ENCODE measurements around the gene NRN1.
A peak's percentile ranks its signal among the peaks of the same experiment; 100 is the strongest.
"Not testable (repeated sequence)": the region's sequence is repeated elsewhere in the genome, so short reads cannot be mapped to it uniquely, and the experiment has no call there.

Gene NRN1, protein sequence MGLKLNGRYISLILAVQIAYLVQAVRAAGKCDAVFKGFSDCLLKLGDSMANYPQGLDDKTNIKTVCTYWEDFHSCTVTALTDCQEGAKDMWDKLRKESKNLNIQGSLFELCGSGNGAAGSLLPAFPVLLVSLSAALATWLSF

DNA sequence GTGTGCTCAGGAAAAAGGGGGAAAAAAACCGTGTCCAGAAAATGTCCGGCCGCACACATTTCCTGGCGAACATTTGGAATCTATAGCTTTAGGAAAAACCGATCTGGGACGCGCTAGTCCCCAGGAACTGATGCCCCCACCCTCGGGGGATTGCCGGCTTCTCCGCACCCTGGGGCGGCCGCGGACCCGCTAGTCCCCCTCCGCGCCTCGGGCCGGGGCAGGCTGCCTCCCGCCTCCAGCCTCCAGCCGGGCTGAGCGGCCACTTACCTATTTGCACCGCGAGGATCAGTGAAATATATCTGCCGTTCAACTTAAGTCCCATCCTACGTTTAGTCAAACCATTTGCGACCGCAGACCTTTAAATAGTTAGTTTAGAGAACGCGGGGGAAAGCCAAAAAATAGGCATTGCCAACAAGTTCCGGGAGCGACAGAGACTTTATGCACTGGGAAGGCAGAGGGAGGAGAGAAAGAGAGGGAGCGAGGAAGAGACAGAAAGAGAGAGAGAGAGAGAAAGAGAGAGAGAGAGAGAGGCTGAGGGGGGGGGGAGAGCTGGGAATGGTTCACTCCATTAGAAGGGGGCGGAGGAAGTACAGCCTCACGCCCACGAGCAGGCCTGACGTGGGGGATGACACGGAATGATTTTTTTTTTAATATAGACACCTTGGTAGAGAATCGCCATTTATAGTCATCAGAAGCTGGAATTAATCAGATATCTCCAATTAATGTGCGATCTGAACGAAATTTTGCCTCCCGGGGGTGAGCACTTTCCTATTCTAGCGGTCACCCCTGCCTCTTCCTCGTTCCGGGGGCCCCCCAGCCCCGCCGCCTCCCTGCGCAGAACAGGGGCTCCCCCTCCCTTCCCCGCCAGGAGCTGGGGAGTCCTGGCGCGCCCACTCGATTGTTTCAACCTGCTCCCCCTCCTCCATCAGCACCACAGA lies at the start of gene NRN1:
TSS of gene NRN1 (minus strand) at position 498 of the 938 bp plus-strand sequence. CDS start at position 322, 176 bp downstream.
- DNase-seq: peak; percentile 82

DNA sequence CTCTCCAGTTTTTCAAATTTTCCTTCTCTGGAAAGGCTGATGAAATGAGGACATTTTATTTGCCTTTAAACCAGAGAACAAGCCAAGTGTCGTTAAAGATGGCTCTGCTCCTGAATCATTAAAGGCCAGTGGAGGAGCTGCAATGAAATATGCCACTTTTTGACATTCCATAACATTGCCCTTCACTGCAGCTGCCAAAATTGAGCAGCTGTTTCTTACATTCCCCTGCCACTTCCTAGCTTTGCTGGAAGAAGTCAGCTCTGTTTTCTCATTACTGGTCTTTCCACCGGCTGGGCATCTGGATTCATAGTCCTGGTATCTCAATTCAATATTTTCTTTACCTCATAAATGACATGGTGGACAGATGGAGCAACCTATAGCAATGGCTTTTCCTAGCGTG lies 45.5 kb upstream of the NRN1 start:
- no peak for DNase-seq

DNA sequence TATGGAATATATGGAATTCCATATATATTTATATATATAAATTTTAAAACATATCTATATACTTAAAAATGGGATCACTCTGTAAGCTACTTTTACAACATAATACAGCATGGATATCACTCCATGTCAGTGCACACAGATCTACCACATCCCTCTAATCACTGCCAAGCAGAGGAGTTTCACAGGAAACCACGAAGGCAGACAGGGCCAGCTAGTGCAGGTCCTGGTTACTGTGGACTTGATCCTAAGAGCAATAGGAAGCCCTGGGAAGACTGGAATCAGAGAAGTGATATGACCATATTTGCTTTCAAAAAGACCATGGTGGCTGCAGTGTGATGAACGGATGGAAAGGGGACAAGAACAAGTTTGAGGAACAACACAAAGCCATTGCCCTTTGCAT lies 40.0 kb upstream of the NRN1 start:
- no peak for DNase-seq

DNA sequence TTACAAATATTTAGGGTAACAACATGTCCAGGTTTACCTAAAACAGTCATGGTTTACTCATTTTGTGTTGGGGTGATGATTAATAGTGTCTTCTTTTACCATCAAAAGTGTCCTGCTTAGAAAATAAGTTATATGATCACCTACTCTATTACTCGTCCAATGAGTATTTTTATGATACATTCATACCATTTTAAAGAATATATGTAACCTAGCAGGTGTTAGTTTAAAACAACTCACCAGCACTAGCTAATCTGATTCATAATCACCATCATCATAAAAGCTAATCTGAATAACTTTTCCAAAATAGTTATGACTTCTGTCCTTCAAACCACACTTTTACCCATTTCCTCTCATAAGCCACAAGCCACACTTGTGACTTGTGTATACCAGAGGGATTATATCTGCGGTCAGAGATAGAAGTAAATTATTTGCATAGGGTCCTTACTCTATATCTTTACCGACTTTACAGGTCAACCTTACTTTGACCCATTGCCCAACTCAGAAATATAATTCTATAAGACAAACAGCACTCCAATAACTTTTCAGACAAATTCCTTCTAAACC lies 33.3 kb upstream of the NRN1 start:
- DNase-seq: no peak

DNA sequence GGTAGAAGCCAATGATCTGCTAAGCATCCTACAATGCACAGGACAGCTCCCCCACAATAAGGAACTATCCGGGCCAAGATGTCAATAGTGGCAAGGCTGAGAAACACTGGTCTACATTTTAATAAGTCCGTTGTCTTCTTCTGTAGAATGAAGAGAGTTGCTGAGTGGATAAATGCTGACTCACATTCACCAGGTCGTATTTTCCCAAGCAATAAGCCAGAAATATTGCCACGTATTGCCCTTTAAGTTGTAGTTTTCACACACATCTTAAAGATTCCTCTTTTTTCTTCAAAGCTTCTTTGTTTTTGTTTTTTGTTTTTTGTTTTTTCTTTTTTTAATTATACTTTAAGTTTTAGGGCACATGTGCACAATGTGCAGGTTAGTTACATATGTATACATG lies 30.5 kb upstream of the NRN1 start:
- DNase-seq: no peak

DNA sequence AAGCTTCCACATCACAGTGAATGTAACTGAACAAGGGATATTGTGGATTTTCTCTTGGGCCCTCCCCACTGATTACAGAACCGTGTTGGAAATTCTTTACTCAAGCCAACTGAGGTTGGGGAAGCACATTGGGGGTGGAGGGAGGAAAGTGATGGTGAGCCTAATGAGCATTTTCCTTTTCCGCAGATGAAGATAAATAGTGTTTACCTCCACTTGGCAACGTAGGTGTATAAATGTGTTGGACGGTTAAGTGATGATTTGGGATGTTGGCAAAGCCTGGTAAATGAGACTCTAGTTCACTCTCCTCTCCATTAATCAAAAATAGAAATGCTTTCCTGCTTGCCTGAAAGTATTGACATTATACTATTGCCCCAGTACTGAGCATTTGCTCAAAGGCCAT lies 27.1 kb upstream of the NRN1 start:
- no peak for DNase-seq

DNA sequence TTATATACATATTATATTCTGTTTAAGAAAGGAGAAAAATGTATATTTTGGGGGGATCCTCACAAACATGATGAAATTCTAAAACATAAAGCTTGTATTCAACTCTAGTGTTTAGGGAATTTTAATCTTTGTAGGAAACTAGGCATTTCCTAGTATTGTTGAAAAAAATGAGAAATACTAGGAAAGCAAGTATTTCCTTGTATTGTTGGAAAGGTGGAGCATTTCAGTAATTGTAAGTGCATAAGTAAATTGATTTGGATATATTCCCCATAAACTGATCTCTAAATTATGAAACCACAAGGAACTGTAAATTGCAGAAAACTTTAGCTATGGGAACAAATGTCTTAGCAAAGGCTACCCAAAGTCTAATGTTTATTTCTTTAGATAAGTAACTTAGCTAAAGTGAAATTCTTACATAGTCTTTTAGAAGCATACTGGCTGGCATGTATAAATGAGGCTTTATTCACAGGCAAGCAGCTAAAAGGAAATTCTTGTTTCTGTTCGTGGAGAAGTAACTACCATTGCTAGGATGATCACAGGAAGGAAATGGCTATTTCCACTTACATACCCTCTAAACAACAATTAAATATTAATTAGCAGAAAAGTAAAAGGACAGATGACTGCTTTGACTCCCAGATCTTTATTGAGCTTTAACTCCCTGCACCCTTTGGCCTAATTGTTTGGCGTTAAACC lies 19.9 kb upstream of the NRN1 start:
- no peak for DNase-seq

DNA sequence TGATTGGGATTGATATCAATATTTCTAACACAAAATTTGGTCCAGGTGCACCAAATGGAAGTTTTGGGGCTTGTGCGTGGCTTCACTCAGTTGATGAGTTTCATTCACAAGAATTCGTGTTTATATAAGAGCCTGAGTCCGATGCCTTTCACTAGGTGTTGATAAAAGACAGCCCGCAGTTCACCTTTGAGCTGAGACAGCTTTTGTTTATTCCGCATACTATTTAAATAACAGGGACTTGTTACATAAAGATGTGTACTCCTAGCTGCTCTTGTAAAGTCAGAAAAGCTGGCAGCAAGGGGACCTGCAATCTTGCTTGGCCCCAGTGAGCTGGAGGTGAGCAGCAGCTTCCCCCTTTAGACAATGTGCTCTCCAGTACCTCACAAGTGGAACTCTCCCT lies 19.0 kb upstream of the NRN1 start:
- DNase-seq: no peak

DNA sequence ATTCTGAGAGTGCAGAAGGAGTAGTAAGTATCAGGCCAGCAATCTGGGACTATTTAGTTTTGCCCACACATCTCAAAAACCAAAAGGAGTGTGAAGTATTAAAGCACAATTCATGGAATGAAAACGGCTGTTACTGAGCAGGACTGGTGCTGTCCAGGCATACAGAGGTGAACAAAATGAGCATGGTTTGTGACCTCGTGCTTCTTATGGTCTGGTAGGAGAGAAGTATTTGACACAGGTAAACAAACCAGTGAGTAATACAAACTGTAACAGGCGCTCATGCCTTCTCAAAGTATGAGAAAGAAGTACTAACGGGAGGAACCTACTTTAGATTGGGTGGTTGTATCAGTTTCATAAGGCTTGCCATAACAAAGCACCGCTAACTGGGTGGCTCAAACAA lies 17.5 kb upstream of the NRN1 start:
- no peak for DNase-seq

DNA sequence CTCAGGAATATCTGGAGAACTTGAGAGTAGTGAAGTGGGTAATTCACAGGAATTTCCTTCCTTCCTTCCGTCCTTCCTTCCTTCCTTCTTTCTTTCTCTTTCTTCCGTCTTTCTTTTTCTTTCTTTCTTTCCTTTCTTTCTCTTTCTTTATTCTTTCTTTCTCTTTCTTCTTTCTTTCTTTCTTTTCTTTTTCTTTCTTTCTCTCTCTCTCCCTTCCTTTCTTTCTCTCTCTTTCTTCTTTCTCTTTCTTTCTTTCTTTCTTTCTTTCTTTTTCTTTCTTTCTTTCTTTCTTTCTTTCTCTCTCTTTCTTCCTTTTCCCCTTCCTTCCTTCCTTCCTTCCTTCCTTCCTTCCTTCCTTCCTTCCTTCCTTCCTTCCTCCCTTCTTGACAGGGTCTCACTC lies 16.1 kb upstream of the NRN1 start:
- not testable (repeated sequence) for DNase-seq

DNA sequence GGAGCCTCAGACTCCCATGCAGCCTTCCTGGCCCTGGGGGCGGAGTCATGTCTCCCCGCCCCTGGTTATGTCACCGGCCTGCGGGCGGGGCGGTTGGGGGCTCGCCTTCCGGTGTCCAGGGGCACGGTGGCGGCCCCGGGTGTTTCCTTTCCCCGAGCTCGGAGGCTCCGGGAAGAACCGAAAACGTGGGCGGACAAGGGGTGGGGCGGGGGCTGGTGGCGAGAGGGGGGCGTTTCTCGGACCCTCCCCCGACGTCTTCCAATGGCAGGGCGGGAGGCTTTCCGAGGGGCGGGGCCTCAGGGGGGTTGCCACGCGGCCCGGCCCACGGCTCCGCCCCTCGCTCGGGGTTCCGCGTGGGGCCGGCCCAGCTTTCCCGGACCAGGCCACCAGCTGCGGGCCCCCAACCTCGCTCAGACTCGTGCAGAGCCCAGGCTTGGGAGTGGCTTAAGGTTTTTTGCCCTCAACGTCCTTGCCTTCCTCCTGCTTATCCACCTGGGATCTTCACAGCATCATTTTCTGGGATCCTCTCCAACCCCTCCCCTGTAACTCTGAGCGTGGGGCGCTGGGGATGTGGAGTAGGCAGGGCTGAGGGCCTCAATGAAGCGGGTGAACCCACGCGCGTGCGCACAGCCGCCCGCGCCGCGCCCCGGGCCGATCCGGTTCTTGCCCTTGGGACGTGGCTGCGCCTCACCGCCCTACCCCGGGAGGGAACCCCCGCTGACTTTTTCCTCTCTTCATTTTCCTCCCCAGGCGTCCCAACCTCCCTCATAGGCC lies 2.1 kb upstream of the NRN1 start:
- peak; percentile 94 for DNase-seq

DNA sequence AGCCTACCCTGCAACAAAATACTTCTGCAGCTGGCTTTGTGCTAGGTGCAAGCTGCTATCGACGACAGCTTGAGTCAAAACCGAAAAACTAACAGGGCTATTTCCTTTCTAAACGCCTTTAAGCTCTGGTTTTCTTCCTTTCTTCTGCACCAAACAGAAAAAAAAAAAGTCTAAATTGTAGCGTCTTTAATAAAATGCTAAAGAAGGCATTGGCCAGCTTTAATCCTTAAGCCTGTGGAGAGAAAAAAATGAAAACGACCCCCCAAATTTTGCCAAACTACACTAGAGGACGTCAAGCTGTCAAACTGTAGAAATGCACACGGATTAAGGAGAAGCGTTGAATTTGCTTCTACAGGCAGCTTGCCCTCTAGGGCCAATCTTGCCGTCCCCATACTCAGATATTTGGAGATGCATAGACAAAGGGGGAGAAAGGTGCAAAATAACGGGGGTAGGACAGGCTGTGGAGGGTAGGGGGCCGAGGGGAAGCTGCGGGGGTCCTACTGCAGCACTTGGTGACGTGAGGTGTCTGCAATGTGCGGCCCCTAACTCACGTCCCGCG lies 1.4 kb upstream of the NRN1 start:
- DNase-seq: no peak

DNA sequence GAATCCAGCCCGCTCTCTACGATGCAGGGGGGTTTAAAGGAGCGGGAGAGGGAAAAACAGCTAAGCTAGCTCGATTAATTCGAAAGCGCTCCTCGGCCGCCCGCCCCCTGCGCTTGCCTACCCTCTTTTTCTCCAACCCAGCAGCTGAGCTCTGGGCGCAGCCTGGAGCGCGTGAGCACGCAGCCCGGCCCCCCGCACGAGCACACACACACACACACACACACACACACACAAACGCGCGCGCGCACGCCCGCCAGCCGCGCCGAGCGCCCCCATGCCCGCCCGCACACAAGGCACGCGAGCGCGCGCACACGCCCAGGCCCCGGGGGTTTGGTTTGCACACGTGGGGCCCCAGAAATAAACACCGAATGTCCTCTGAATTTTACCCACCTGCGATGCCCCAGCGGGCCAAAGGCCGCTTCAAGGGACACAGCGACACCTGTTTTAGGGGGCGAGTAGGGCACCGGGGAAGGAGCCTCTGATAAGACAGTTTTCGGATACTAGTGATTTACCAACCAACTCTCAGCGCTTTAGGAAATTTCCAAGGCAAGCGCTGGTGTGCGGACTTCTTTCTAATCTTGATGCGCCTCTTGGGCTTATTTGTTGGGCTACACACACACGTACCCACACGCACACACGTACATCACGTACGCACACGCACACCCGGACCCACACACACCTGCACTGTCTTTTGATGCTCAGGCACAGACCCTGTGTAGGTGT lies 802 bp upstream of the NRN1 start:
- DNase-seq: peak; percentile 87

DNA sequence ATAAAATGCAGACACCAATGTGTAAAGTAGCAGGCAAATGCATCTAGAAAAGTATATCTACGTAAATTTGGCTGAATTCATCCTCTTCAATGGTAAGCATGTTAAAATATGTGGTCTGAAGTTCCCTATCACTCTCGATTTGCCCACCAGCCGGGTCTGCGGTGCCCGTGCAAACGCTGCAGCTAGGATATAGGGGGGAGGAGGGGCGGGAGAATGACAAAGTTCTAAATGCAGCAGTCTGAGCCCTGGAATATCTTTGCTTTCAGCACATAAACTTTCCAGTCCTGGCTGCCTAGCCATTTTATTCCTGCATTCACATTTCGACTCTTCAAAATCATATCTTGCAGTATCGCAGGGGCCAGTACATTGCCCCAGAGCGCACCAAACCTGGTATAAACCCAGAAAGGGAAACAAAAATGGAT lies 708 bp downstream of the NRN1 start:
- DNase-seq: peak; percentile 75

DNA sequence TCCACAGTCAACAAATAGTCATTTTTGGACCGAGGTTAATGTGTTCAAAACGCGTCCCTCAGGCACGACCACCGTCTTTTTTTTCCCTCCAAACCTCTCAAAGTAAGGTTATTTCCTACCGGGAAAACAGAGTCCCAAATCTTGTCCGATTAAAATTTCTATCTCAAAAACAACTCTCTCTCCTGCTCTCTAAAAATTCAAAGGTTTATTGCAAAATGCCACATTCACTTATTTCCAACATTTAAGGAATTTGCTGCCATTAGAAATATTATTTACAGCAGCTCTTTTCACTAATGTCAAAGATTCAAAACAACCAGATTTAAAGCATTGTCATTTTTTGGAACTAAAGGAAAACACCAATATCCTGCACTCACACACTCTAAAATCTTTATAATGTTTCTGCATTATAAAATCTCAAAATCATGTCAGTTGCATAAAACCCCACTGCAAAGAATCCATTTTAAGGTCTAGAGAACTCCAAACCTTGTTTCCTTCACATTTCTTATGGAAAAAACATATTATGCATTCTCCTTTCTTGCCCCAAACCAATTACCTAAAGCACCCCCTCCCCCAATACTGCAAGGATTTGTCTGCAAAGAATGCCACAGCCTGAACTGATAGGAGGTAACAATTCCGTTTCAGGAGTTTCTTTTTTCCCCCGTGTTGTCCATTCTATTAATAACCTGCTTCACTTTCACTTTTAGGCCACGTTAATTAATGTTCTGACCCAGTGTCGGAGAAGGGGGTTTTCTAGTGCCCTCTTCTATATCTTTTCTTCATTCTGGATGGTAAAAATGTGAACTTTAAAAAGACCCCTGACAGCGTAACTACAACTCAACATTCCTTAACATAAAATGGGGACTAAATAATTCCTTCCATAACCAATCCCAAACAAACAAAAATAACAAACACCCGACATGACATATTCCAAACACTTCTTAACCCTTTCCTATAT lies 1.4 kb downstream of the NRN1 start:
- peak; percentile 84 for DNase-seq

DNA sequence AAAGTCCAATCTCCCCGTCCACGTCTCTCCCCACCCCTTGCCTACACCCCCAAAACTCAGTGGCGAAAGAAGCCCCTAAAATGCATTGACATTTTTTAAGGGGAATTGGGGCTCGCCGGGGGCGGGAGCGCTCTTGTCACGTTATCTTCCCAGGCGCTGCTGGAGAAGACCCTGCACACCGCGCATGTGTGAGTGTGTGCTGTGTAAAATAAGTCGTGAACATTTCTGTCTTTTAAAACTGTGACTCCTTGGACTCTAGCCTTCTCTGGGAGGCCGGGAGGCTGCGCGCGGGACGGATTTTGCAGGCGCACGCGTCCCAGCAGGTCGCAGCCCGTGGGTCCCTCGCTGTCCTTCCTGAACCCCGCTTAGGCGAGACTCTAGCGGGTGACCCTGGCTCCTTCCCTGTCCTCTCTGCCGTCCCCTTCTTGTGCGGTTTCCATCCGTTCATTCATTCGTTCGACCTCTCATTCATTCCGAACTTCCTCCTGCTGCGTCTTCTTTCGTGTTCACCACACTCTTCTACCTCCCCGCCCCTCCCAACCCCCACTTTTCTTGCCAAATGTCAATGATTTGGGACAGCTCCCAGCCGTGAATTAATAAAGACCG lies 2.2 kb downstream of the NRN1 start:
- DNase-seq: no peak

DNA sequence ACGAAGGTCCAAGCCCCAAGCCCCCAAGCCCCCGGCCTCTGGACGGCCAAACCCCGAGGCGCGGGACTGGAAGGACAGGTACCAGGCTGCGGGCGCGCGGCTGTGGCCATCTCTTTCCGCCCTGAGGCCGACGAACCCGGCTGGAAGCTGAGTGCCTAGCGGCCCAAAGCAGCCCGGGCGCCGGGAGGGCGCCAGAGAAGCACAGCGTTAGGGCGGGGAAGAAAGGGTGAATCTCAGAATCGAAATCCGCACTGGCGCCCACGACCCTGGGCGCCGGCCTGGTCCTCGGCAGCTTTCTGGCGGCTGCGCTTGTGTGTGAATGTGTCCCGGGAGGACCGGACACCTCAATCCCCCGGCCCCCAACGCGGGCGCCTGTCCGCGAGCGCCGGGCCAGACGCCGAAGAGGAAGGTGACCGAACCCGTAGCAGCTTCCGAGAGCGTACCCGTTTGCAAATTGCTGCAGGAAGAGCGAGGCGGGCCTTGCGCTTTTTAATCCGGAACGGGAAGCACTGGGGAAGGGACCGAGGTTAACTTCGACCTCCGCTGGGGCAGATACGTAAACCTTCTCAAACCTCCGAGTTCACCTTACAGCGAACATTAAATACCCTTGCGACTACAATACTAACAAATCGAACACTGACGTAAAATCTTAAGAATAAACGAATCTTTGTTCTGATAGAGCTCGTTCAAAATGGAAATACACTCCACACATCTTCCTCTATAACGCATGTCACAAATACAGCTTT lies 2.9 kb downstream of the NRN1 start:
- DNase-seq: peak; percentile 88

DNA sequence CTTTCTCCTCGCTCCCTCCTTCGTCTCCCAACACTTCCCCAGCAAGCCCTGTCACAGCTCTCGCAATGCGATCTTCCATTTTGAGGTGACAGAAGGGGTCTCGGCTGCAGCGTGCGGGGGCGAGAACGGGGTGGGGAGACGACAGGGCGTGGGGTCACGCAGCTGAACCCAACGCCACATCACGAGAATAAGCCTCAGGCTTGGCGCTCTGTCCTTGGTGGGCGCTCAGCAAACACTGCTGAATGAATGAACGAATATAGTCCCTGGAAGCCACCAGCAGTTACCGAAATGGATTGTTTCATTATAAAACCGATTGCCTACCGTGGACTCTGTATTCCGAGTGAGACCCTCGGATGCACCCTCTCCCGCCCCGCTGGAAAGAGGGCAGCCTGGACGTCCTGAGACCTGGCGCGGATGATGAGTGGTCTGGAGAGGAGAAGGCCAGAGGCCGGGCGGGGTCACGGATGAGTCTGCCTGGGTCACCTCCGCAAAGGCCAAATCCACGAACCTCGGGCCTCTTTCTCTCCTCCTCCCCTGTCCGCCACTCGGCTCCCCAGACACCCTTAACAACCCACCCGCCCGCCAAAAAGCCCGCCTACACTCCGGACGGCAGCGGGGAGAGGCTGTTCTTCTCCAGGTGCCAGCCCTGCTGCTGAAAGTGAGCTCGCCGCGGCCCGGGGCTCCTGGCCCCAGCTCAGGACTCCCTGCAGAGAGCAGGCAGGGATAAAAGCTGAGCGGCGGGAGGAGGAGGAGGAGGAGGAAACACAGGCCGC lies 3.7 kb downstream of the NRN1 start:
- DNase-seq: peak; percentile 72

Measured in eye (tissue), 1 donor.